Psoas muscle (tissue), 8 donors: Measurements from ENCODE around the gene ATXN2. TPM values are rescaled to one million over a fixed set of nuclear protein-coding genes. Genes with fewer than 3 reads are reported as not detected.
"Not testable (repeated sequence)": the region's sequence is repeated elsewhere in the genome, so short reads cannot be mapped to it uniquely, and the experiment has no call there.

Experiments
- ATAC-seq, 4 donors: fragments of 200-7000 bp; cut with Tn5 transposase; one replicate each; pipeline ENCODE4 v1.9.1; 2020; ENCODE audit warnings: moderate library complexity in 3 of 4, mild to moderate bottlenecking in 2 of 4
- DNase-seq, 2 donors: peaks; one replicate each; pipeline ENCODE4 v3.0.0-alpha.2; 2020
- H3K27ac ChIP-seq: fragments of 200-600 bp; one replicate; pipeline ENCODE4 v1.8.0; 2022
- H3K27me3 ChIP-seq, 3 donors: fragments of 200-600 bp in 1 of 3; one replicate each; pipeline versions ENCODE4 v1.6.1 to v1.8.0; 2013 to 2022; ENCODE audit warnings: low read length in 2 of 3, mild to moderate bottlenecking in 2 of 3, moderate library complexity in 1 of 3; ENCODE audit not compliant: insufficient read depth in 3 of 3
- H3K36me3 ChIP-seq, 2 donors: fragments of 200-600 bp in 1 of 2; one replicate each; pipeline versions ENCODE4 v1.6.1 to v1.8.0; 2013 to 2022; ENCODE audit warnings: low read depth in 1 of 2, mild to moderate bottlenecking in 1 of 2, moderate library complexity in 1 of 2; ENCODE audit not compliant: insufficient read depth in 1 of 2
- H3K4me1 ChIP-seq: fragments of 200-600 bp; one replicate; pipeline ENCODE4 v1.8.0; 2022
- H3K4me3 ChIP-seq: fragments of 200-600 bp; one replicate; pipeline ENCODE4 v1.8.0; 2022; ENCODE audit warnings: mild to moderate bottlenecking
- H3K9me3 ChIP-seq: fragments of 200-600 bp; one replicate; pipeline ENCODE4 v1.8.0; 2022
- WGBS, 3 donors: extraction: QIAGEN DNeasy Blood & Tissue Kit; methylation state at CpG; one replicate each; pipeline versions ENCODE4 v1.1.6 to v1.1.7; 2013; 5-methylcytosine and 5-hydroxymethylcytosine counted together
- intact Hi-C, 2 donors: fragments of 100-400 bp; cut with DNase I; formaldehyde crosslinking; loops; one replicate each; pipeline versions ENCODE4 v1.11.0 to v1.14.2; 2022
- polyA plus RNA-seq, 3 donors: library from polyadenylated mRNA; stranded (reverse); fragments of 200-250 nt; gene quantifications; one replicate each; pipeline ENCODE4 v1.2.3, GENCODE V29; 2013
- total RNA-seq, 4 donors: library from RNA; stranded (reverse); fragmentation: NEBNext Ultra II Directional in 2 of 4; extraction: Animal tissue kit (Norgen Biotek cat#: 25700) in 2 of 4; gene quantifications; one replicate each; pipeline versions ENCODE4 v1.2.1 to v1.2.4, GENCODE V29; 2021 to 2023
- TF ChIP-seq, protein P1 (sequence below): fragments of 200-600 bp; IDR thresholded peaks from one replicate; pipeline ENCODE4 v1.8.0; 2022; ENCODE audit warnings: antibody characterized with exemption
- donor health status: healthy with polysubstance abuse.
- donor health status: DM: no; HTN: no; CAD: no; lungs with moderate emphysema.
- donor health status: Bipolar disorder and iron deficiency.
- donor health status: healthy.
- donor health status: DM: yes; HTN: yes; CAD: no.
- donor health status: DM: no; HTN: no; CAD: no.
- donor health status: DM: no; HTN: no; CAD: no.
- donor health status: DM: yes; HTN: yes; CAD: no.

The ATXN2 gene
- total and polyA plus RNA-seq, 7 donors: 17.2 to 39.2 (median 32.9) TPM

DNA sequence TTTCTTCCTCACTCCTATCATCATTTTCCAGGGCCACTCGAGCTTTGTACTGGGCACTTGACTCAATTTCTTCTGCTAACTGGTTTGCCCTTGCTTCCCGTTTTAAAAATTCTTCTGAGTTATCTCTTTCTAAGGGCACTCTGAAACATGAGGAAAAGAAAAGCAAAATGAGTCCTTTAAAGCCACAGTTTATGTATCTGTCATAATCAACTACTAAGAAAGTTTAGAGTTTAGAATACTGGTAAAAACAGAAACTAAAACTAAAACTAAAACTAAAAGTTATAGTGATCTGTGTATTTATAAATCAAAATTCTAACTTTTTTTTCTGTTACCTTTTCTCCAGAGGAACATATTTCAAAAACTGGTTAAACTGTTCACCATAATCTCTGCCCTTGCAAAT is 79.2 kb downstream of the ATXN2 start:
- H3K36me3 ChIP-seq: peaks cover 8 to 99% of the 10 kb centered on the region in 2 donors
- TF ChIP-seq, protein P1, sequence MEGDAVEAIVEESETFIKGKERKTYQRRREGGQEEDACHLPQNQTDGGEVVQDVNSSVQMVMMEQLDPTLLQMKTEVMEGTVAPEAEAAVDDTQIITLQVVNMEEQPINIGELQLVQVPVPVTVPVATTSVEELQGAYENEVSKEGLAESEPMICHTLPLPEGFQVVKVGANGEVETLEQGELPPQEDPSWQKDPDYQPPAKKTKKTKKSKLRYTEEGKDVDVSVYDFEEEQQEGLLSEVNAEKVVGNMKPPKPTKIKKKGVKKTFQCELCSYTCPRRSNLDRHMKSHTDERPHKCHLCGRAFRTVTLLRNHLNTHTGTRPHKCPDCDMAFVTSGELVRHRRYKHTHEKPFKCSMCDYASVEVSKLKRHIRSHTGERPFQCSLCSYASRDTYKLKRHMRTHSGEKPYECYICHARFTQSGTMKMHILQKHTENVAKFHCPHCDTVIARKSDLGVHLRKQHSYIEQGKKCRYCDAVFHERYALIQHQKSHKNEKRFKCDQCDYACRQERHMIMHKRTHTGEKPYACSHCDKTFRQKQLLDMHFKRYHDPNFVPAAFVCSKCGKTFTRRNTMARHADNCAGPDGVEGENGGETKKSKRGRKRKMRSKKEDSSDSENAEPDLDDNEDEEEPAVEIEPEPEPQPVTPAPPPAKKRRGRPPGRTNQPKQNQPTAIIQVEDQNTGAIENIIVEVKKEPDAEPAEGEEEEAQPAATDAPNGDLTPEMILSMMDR: no peak
- H3K27me3 ChIP-seq: no peaks in the 10 kb centered on the region
- no peak overlapping the region for H3K27ac ChIP-seq
- no peaks in the 10 kb centered on the region for H3K4me1 ChIP-seq
- ATAC-seq (no peak), DNase-seq (no peak)
- 90 to 92% (median 92%) methylated on average over 2 of the region's 2 CpGs for WGBS, 3 donors
- H3K4me3 ChIP-seq: no peak overlapping the region
- intact Hi-C loops: loop anchor here (10.0 kb wide), 2 partner anchors 125 to 375 kb away; no protein-coding TSS in a partner anchor
- no peaks in the 10 kb centered on the region for H3K9me3 ChIP-seq

DNA sequence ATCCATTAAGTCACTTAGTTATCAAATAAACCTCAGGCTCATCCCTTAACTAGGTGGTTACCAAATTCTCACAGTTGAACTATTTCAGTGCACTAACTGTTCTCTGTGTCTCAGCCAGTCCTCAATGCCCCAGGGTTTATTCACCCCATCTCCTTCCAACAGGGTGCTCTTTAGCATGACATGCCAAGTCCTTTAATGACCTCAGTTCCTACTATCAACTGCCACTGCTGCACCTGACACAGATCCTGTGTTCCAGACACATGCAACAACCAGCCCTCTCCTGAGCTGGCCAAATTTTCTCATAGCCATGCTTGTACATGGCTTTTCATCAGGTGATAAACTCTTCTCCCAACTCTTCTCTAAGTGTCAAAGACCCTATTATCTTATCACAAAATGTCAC is 80.0 kb downstream of the ATXN2 start:
- TF ChIP-seq, protein P1: no peak
- no peaks in the 10 kb centered on the region for H3K9me3 ChIP-seq
- no peaks in the 10 kb centered on the region for H3K4me1 ChIP-seq
- no peak overlapping the region for H3K4me3 ChIP-seq
- H3K27ac ChIP-seq: no peak overlapping the region
- ATAC-seq (peak in 3 of 4 donors; percentile 57 to 87 (median 75)), DNase-seq (no peak)
- intact Hi-C loops: loop anchor here in 1 of 2 donors (10.0 kb wide), 1 partner anchor 376 kb away; no protein-coding TSS in a partner anchor
- H3K36me3 ChIP-seq: peaks cover 8 to 98% of the 10 kb centered on the region in 2 donors
- H3K27me3 ChIP-seq: no peaks in the 10 kb centered on the region

DNA sequence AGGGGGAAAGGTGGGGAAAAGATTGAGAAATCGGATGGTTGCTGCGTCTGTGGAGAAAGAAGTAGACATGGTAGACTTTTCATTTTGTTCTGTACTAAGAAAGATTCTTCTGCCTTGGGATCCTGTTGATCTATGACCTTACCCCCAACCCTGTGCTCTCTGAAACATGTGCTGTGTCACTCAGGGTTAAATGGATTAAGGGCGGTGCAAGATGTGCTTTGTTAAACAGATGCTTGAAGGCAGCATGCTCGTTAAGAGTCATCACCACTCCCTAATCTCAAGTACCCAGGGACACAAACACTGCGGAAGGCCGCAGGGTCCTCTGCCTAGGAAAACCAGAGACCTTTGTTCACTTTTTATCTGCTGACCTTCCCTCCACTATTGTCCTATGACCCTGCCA is 91.4 kb downstream of the ATXN2 start:
- ATAC-seq, intact Hi-C loops, H3K27me3 ChIP-seq, H3K9me3 ChIP-seq, DNase-seq, H3K27ac ChIP-seq, H3K4me3 ChIP-seq, H3K4me1 ChIP-seq: not testable (repeated sequence)
- H3K36me3 ChIP-seq: peaks cover 2 to 86% of the 10 kb centered on the region in 2 donors
- WGBS, 3 donors: 90 to 94% (median 92%) methylated on average over 5 of the region's 6 CpGs

DNA sequence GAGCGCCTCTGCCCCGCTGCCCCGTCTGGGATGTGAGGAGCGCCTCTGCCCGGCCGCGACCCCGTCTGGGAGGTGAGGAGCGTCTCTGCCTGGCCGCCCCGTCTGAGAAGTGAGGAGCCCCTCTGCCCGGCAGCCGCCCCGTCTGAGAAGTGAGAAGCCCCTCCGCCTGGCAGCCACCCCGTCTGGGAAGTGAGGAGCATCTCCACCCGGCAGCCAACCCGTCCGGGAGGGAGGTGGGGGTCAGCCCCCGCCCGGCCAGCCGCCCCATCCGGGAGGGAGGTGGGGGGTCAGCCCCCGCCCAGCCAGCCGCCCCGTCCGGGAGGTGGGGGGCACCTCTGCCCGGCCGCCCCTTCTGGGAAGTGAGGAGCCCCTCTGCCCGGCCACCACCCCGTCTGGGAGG is 91.9 kb downstream of the ATXN2 start:
- ATAC-seq, H3K4me1 ChIP-seq, H3K4me3 ChIP-seq, DNase-seq, intact Hi-C loops, H3K9me3 ChIP-seq, H3K27ac ChIP-seq, H3K27me3 ChIP-seq: not testable (repeated sequence)
- WGBS, 3 donors: 98 to 100% (median 99%) methylated on average over 6 to 31 of the region's 31 CpGs
- H3K36me3 ChIP-seq: peaks cover 2 to 86% of the 10 kb centered on the region in 2 donors

GRCh38 chr12:111506260-111506659 is 92.9 kb downstream of the ATXN2 start:
- no peaks in the 10 kb centered on the region for H3K9me3 ChIP-seq
- no peak overlapping the region for H3K27ac ChIP-seq
- no peaks in the 10 kb centered on the region for H3K27me3 ChIP-seq
- intact Hi-C loops: no loop called here
- H3K4me3 ChIP-seq: no peak overlapping the region
- WGBS, 3 donors: 92 to 93% (median 93%) methylated on average over 2 of the region's 2 CpGs
- ATAC-seq (no peak), DNase-seq (no peak)
- H3K36me3 ChIP-seq: peaks cover 2 to 82% of the 10 kb centered on the region in 2 donors
- no peaks in the 10 kb centered on the region for H3K4me1 ChIP-seq
- TF ChIP-seq, protein P1: no peak

- no peak overlapping the region for H3K4me3 ChIP-seq
- no peaks in the 10 kb centered on the region for H3K4me1 ChIP-seq
- H3K27me3 ChIP-seq: no peaks in the 10 kb centered on the region
- peaks cover under 1 to 81% of the 10 kb centered on the region in 2 donors for H3K36me3 ChIP-seq
- ATAC-seq: no peak
- H3K9me3 ChIP-seq: no peaks in the 10 kb centered on the region
- no peak for DNase-seq
- TF ChIP-seq, protein P1: no peak
- WGBS, 3 donors: 87 to 100% (median 92%) methylated on average over 1 of the region's 1 CpG
- intact Hi-C loops: no loop called here
- no peak overlapping the region for H3K27ac ChIP-seq
Measured at GRCh38 chr12:111505601-111506036, 93.5 kb downstream of the ATXN2 start.
